Mesenchymal stem cell (in vitro differentiated cells and primary cell): Measurements from ENCODE around the gene UBE2G1.

Source experiments
- DNase-seq: peaks from one replicate; pipeline ENCODE4 v3.0.0-alpha.2; 2013
- H2AFZ ChIP-seq: one replicate; pipeline ENCODE4 v1.6.1; 2013; ENCODE audit warnings: low read depth, mild to moderate bottlenecking, control low read depth, inconsistent platforms, low read length, moderate library complexity
- H2AK5ac ChIP-seq: 2 replicates; pipeline ENCODE4 v1.6.1; 2013; ENCODE audit warnings: low read length, moderate library complexity, mild to moderate bottlenecking, inconsistent platforms; ENCODE audit not compliant: severe bottlenecking
- H2BK120ac ChIP-seq: one replicate; pipeline ENCODE4 v1.6.1; 2013; ENCODE audit warnings: low read depth, mild to moderate bottlenecking, inconsistent platforms, low read length, moderate library complexity
- H2BK12ac ChIP-seq, 2 experiments: one replicate each; pipeline ENCODE4 v1.6.1; 2013; ENCODE audit warnings: inconsistent platforms in 2 of 2, low read length in 2 of 2, mild to moderate bottlenecking in 2 of 2, moderate library complexity in 2 of 2, control low read depth in 1 of 2
- H2BK15ac ChIP-seq: one replicate; pipeline ENCODE4 v1.6.1; 2013; ENCODE audit warnings: mild to moderate bottlenecking, low read depth, inconsistent platforms; ENCODE audit not compliant: poor library complexity, severe bottlenecking
- H2BK5ac ChIP-seq: 2 replicates; pipeline ENCODE4 v1.6.1; 2013; ENCODE audit warnings: low read depth, mild to moderate bottlenecking, low read length, control low read depth, inconsistent platforms; ENCODE audit not compliant: poor library complexity, severe bottlenecking
- H3K14ac ChIP-seq, 2 experiments: one replicate each; pipeline ENCODE4 v1.6.1; 2013; ENCODE audit warnings: inconsistent platforms in 2 of 2, low read length in 2 of 2, control low read depth in 1 of 2, mild to moderate bottlenecking in 1 of 2, moderate library complexity in 1 of 2
- H3K18ac ChIP-seq, 2 experiments: one replicate each; pipeline ENCODE4 v1.6.1; 2013; ENCODE audit warnings: inconsistent platforms in 2 of 2, low read length in 2 of 2, control low read depth in 1 of 2, low read depth in 1 of 2, mild to moderate bottlenecking in 1 of 2
- H3K23ac ChIP-seq, 2 experiments: one replicate each; pipeline ENCODE4 v1.6.1; 2013; ENCODE audit warnings: inconsistent platforms in 2 of 2, low read length in 2 of 2, mild to moderate bottlenecking in 2 of 2, moderate library complexity in 2 of 2, control low read depth in 1 of 2
- H3K27ac ChIP-seq: 2 replicates; pipeline ENCODE4 v1.5.1; 2013; ENCODE audit warnings: mild to moderate bottlenecking, moderate library complexity, low read length, control low read depth, inconsistent platforms; ENCODE audit not compliant: poor library complexity, severe bottlenecking
- H3K27me3 ChIP-seq, 2 experiments: 2 replicates each; pipeline versions ENCODE4 v1.6.1 to v1.7.0; 2013; ENCODE audit warnings: low read length in 2 of 2, mild to moderate bottlenecking in 2 of 2, moderate library complexity in 2 of 2, control low read depth in 1 of 2, inconsistent platforms in 1 of 2; ENCODE audit not compliant: control insufficient read depth in 1 of 2, insufficient read depth in 1 of 2
- H3K36me3 ChIP-seq, 2 experiments: 2 replicates each; pipeline versions ENCODE4 v1.6.1 to v1.7.0; 2013; ENCODE audit warnings: low read length in 2 of 2, control low read depth in 1 of 2, inconsistent platforms in 1 of 2, low read depth in 1 of 2, mild to moderate bottlenecking in 1 of 2; ENCODE audit not compliant: insufficient read depth in 2 of 2, control insufficient read depth in 1 of 2
- H3K4ac ChIP-seq, 2 experiments: one replicate each; pipeline ENCODE4 v1.6.1; 2013; ENCODE audit warnings: inconsistent platforms in 2 of 2, low read length in 2 of 2, mild to moderate bottlenecking in 2 of 2, moderate library complexity in 2 of 2, control low read depth in 1 of 2, low read depth in 1 of 2
- H3K4me1 ChIP-seq: 2 replicates; pipeline ENCODE4 v1.6.1; 2013; ENCODE audit warnings: low read depth, low read length, control low read depth; ENCODE audit not compliant: control insufficient read depth, insufficient read depth
- H3K4me2 ChIP-seq: 2 replicates; pipeline ENCODE4 v1.6.1; 2013; ENCODE audit warnings: low read length, mild to moderate bottlenecking, inconsistent platforms; ENCODE audit not compliant: poor library complexity, severe bottlenecking
- H3K4me3 ChIP-seq, 2 experiments: 2 replicates each; pipeline versions ENCODE4 v1.5.1 to v1.7.0; 2013; ENCODE audit warnings: low read length in 2 of 2, mild to moderate bottlenecking in 2 of 2, control low read depth in 1 of 2, low read depth in 1 of 2; ENCODE audit not compliant: insufficient read depth in 1 of 2
- H3K79me1 ChIP-seq: replicated peaks from 2 replicates; pipeline ENCODE4 v1.6.1; 2013; ENCODE audit warnings: mild to moderate bottlenecking, control low read depth, low read length, inconsistent platforms; ENCODE audit not compliant: poor library complexity, severe bottlenecking
- H3K9ac ChIP-seq: 2 replicates; pipeline ENCODE4 v1.7.0; 2013; ENCODE audit warnings: mild to moderate bottlenecking, low read length, moderate library complexity
- H3K9me3 ChIP-seq: 2 replicates; pipeline ENCODE4 v1.7.0; 2013; ENCODE audit warnings: mild to moderate bottlenecking, low read length; ENCODE audit not compliant: control insufficient read depth
- H4K8ac ChIP-seq: one replicate; pipeline ENCODE4 v1.6.1; 2013; ENCODE audit warnings: inconsistent platforms, mild to moderate bottlenecking, low read length, moderate library complexity
- H4K91ac ChIP-seq: one replicate; pipeline ENCODE4 v1.6.1; 2013; ENCODE audit warnings: mild to moderate bottlenecking, low read length, inconsistent platforms
- WGBS: methylation state at CpG from one replicate; pipeline ENCODE4 v1.1.7; 2013; ENCODE audit warnings: mixed read lengths; 5-methylcytosine and 5-hydroxymethylcytosine counted together

The UBE2G1 gene

DNA sequence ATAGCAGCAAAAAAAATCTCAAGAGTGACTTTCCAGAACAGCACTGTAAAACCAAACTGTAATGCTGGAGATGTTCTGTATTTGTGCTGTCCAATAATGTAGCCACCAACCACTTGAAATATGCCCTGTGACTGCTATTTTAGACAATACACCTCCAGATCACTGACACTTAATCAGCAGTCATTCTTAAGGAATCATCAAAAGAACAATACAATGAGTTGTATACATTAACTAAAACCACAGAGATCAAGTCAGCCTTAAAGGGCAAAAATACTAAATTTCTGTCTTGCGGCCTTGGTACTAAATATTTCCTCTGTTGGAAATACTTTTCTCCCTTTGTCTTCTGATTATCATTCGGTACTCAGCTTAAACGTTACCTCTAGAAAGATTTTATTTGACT is 69.1 kb downstream of the UBE2G1 start:
- H2BK5ac ChIP-seq, result no peak overlapping the region
- H3K14ac ChIP-seq, result no peak overlapping the region
- H2BK15ac ChIP-seq, result no peak overlapping the region
- no peak overlapping the region for H3K18ac ChIP-seq
- no peak overlapping the region for H3K23ac ChIP-seq
- H4K8ac ChIP-seq, result no peak overlapping the region
- no peak overlapping the region for H2BK12ac ChIP-seq
- H3K4me3 ChIP-seq, result no peak overlapping the region
- H3K36me3 ChIP-seq, result peaks cover 14 to 44% of the 10 kb centered on the region in 2 experiments
- peaks cover 25% of the 10 kb centered on the region for H3K79me1 ChIP-seq
- H2AFZ ChIP-seq, result no peak overlapping the region
- DNase-seq, result peak; percentile 10
- H3K27ac ChIP-seq, result no peak overlapping the region
- no peaks in the 10 kb centered on the region for H3K9me3 ChIP-seq
- no peak overlapping the region for H2AK5ac ChIP-seq
- no peak overlapping the region for H3K4ac ChIP-seq
- H4K91ac ChIP-seq, result no peak overlapping the region
- H3K4me2 ChIP-seq, result no peak overlapping the region
- no peak overlapping the region for H2BK120ac ChIP-seq
- H3K4me1 ChIP-seq, result peaks cover 1% of the 10 kb centered on the region
- no peak overlapping the region for H3K9ac ChIP-seq
- 66% methylated on average over 3 of the region's 3 CpGs for WGBS
- H3K27me3 ChIP-seq, result no peaks in the 10 kb centered on the region

GRCh38 chr17:4295686-4296085 is 70.8 kb downstream of the UBE2G1 start:
- Histone ChIP-seq H3K27ac (no peak overlapping the region), H3K9ac (no peak overlapping the region)
- 91% methylated on average over 2 of the region's 4 CpGs for WGBS

GRCh38 chr17:4293572-4293971 is 72.9 kb downstream of the UBE2G1 start:
- H3K79me1 ChIP-seq, result peaks cover 26% of the 10 kb centered on the region

More at GRCh38 chr17:4295686-4296085, 70.8 kb downstream of the UBE2G1 start:
- Histone ChIP-seq H2AFZ (no peak overlapping the region), H4K8ac (no peak overlapping the region), H3K4ac (no peak overlapping the region), H3K4me3 (no peak overlapping the region), H3K23ac (no peak overlapping the region), H3K14ac (no peak overlapping the region), H3K79me1 (peaks cover 23% of the 10 kb centered on the region), H3K9me3 (no peaks in the 10 kb centered on the region), H3K4me2 (no peak overlapping the region), H2BK5ac (no peak overlapping the region), H3K4me1 (peaks cover 1% of the 10 kb centered on the region), H4K91ac (no peak overlapping the region), H2BK12ac (no peak overlapping the region), H3K27me3 (no peaks in the 10 kb centered on the region), H2AK5ac (no peak overlapping the region), H3K18ac (no peak overlapping the region), H3K36me3 (peaks cover 11 to 38% of the 10 kb centered on the region in 2 experiments), H2BK120ac (no peak overlapping the region), H2BK15ac (no peak overlapping the region)
- DNase-seq, result no peak

DNA sequence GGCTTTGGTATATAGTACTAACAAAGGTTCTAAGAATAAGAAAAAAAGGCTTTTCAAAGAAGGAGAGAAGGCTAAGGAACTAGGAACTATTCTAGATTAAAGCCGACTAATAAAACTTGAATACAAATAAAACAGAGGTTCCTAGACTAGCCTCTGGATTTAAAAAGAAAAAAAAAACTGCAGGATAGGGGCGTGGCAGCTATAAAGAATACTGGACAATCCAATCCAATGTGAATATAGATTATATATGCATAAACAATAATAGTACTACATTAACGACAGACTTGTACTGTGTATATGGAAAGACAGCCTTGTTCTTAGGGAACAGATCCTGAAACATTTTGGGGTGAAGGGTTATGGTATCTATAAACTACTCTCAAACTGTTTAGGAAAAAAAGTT is 78.8 kb downstream of the UBE2G1 start:
- Histone ChIP-seq H3K27ac (no peak overlapping the region), H3K36me3 (peaks cover 9 to 49% of the 10 kb centered on the region in 2 experiments), H4K91ac (no peak overlapping the region), H3K27me3 (no peaks in the 10 kb centered on the region), H2BK120ac (no peak overlapping the region), H3K9ac (no peak overlapping the region), H3K4me3 (no peak overlapping the region), H2BK15ac (no peak overlapping the region), H3K4me2 (no peak overlapping the region), H3K4me1 (peaks cover 2% of the 10 kb centered on the region), H3K18ac (no peak overlapping the region), H4K8ac (no peak overlapping the region), H2AK5ac (no peak overlapping the region), H3K4ac (no peak overlapping the region), H3K9me3 (no peaks in the 10 kb centered on the region), H3K14ac (no peak overlapping the region), H2AFZ (no peak overlapping the region), H2BK5ac (no peak overlapping the region), H3K23ac (no peak overlapping the region), H3K79me1 (peaks cover 21% of the 10 kb centered on the region), H2BK12ac (no peak overlapping the region)
- DNase-seq, result no peak
- no CpG with 5 or more reads among the region's 3 CpGs for WGBS

More at GRCh38 chr17:4293572-4293971, 72.9 kb downstream of the UBE2G1 start:
- Histone ChIP-seq H2AFZ (no peak overlapping the region), H2BK120ac (no peak overlapping the region), H3K9me3 (no peaks in the 10 kb centered on the region), H3K27me3 (no peaks in the 10 kb centered on the region), H3K4me2 (no peak overlapping the region), H4K91ac (no peak overlapping the region), H3K27ac (no peak overlapping the region), H3K23ac (no peak overlapping the region), H4K8ac (no peak overlapping the region), H2BK12ac (no peak overlapping the region), H3K18ac (no peak overlapping the region), H3K14ac (no peak overlapping the region), H2BK15ac (no peak overlapping the region), H2BK5ac (no peak overlapping the region), H3K4me3 (no peak overlapping the region), H3K4ac (no peak overlapping the region), H2AK5ac (no peak overlapping the region), H3K4me1 (peaks cover 1% of the 10 kb centered on the region), H3K9ac (no peak overlapping the region), H3K36me3 (peaks cover 13 to 56% of the 10 kb centered on the region in 2 experiments)
- no peak for DNase-seq
- WGBS, result no CpG with 5 or more reads among the region's 1 CpG
